Measurements from ENCODE around the gene CYP2J2. TPM values are rescaled to one million over a fixed set of nuclear protein-coding genes. Genes with fewer than 3 reads are reported as not detected.

CYP2J2 gene
- total and polyA plus RNA-seq, 2 experiments from 2014 or later = not detected

DNA sequence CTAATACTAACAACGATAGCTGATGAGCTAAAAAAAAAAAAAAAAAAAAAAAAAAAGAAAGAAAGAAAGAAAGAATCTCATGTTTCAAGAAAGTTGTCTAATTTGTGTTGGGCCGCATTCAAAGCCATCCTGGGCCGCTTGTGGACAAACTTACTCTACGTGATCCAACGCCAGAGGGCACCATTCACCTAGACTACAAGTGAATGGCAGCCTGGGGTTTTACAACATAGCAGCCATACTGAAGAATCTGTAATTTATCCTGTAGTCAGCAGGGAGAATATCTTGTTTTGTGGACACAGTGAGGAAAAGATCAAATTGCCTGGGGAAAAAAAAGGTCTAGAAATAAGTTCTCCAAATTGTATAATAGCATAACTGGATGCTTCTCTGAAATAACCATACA, 47.0 kb downstream of the CYP2J2 start:
- WGBS, 2 experiments (ENCODE audit: low coverage in 1 of 2, low lambda C conversion rate in 2 of 2, missing lambda C conversion rate in 2 of 2) = 40 to 45% methylated on average over 5 of the region's 5 CpGs
- peak; percentile 67 for DNase-seq
- Histone ChIP-seq H3K79me2 (ENCODE audit: insufficient read depth) (no peaks in the 10 kb centered on the region), H3K4me1 (ENCODE audit: insufficient read depth) (no peaks in the 10 kb centered on the region), H3K9ac (no peak overlapping the region), H3K4me2 (ENCODE audit: unreplicated experiment) (no peak overlapping the region), H3K9me3 (ENCODE audit: low read depth) (no peaks in the 10 kb centered on the region), H4K20me1 (ENCODE audit: insufficient read depth) (no peaks in the 10 kb centered on the region; the same call in 1 of the 2 replicates), H3K9me2 (ENCODE audit: insufficient read depth) (no peaks in the 10 kb centered on the region), H3K36me3 (ENCODE audit: low read depth) (no peaks in the 10 kb centered on the region), H2AFZ (no peak overlapping the region), H3K27ac (no peak overlapping the region), H3K4me3 (no peak overlapping the region), H3K27me3 (replicated peaks; ENCODE audit: insufficient read depth) (no peaks in the 10 kb centered on the region), H3F3A (ENCODE audit: insufficient read depth) (no peaks in the 10 kb centered on the region)
- in situ Hi-C loops (cut with MboI) = no loop called here
- TF ChIP-seq EZH2phosphoT487 (IDR thresholded peaks at IDR 0.05; ENCODE audit: insufficient read depth, low read depth) (no peak), EZH2 (IDR thresholded peaks at IDR 0.05; ENCODE audit: insufficient read depth, poor library complexity, severe bottlenecking) (no peak)

- Histone ChIP-seq H3K27me3 (replicated peaks; ENCODE audit: insufficient read depth) (no peaks in the 10 kb centered on the region), H3K4me3 (no peak overlapping the region), H4K20me1 (ENCODE audit: insufficient read depth) (no peaks in the 10 kb centered on the region; the same call in 1 of the 2 replicates), H3K9me2 (ENCODE audit: insufficient read depth) (no peaks in the 10 kb centered on the region), H2AFZ (no peak overlapping the region), H3K9me3 (ENCODE audit: low read depth) (no peaks in the 10 kb centered on the region), H3F3A (ENCODE audit: insufficient read depth) (no peaks in the 10 kb centered on the region), H3K4me2 (ENCODE audit: unreplicated experiment) (no peak overlapping the region), H3K36me3 (ENCODE audit: low read depth) (no peaks in the 10 kb centered on the region), H3K27ac (no peak overlapping the region), H3K4me1 (ENCODE audit: insufficient read depth) (no peaks in the 10 kb centered on the region), H3K9ac (no peak overlapping the region), H3K79me2 (ENCODE audit: insufficient read depth) (no peaks in the 10 kb centered on the region)
- TF ChIP-seq EZH2phosphoT487 (IDR thresholded peaks at IDR 0.05; ENCODE audit: insufficient read depth, low read depth) (no peak), EZH2 (IDR thresholded peaks at IDR 0.05; ENCODE audit: insufficient read depth, poor library complexity, severe bottlenecking) (no peak)
- in situ Hi-C loops (cut with MboI) = no loop called here
- no peak for DNase-seq
- 37 to 39% methylated on average over 3 of the region's 3 CpGs for whole genome bisulfite sequencing, 2 experiments (ENCODE audit: low coverage in 1 of 2, low lambda C conversion rate in 2 of 2, missing lambda C conversion rate in 2 of 2)
Observed at GRCh38 chr1:59878370-59878769, 48.2 kb downstream of the CYP2J2 start.

DNA sequence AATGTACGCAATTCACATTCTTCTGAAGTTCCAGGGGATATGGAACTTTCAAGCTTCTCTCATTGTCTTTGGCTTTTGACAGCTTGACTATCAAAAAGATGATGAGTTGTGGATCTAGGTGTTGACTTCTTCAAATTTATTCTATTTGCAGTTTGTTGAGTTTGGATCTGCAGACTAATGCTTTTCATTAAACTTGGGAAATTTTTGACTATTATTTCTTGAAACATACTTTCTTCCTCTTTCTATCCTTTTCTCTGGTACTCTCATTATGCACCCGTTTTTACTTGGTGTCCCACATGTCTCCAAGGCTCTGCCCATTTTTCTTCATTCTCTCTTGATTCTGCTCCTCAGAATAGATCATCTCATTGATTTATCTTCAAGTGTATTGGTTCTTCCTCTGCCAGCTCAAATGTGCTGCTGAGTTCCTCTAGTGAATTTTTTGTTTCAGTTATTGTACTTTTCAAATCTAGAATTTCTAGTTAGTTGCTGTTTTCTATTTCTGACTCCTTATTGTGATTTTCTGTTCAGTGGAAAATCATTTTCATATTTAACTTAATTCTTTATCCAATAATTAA, 49.4 kb downstream of the CYP2J2 start:
- in situ Hi-C loops (cut with MboI) = no loop called here
- TF ChIP-seq EZH2phosphoT487 (IDR thresholded peaks at IDR 0.05; ENCODE audit: insufficient read depth, low read depth) (no peak), EZH2 (IDR thresholded peaks at IDR 0.05; ENCODE audit: insufficient read depth, poor library complexity, severe bottlenecking) (no peak)
- Histone ChIP-seq H3K36me3 (ENCODE audit: low read depth) (no peaks in the 10 kb centered on the region), H3K4me3 (no peak overlapping the region), H3K79me2 (ENCODE audit: insufficient read depth) (no peaks in the 10 kb centered on the region), H3F3A (ENCODE audit: insufficient read depth) (no peaks in the 10 kb centered on the region), H3K4me2 (ENCODE audit: unreplicated experiment) (no peak overlapping the region), H3K9me2 (ENCODE audit: insufficient read depth) (no peaks in the 10 kb centered on the region), H3K27ac (no peak overlapping the region), H4K20me1 (ENCODE audit: insufficient read depth) (no peaks in the 10 kb centered on the region; the same call in 1 of the 2 replicates), H3K27me3 (replicated peaks; ENCODE audit: insufficient read depth) (no peaks in the 10 kb centered on the region), H3K4me1 (ENCODE audit: insufficient read depth) (no peaks in the 10 kb centered on the region), H3K9me3 (ENCODE audit: low read depth) (no peaks in the 10 kb centered on the region), H3K9ac (no peak overlapping the region), H2AFZ (no peak overlapping the region)
- 36 to 46% methylated on average over 2 of the region's 2 CpGs for WGBS, 2 experiments (ENCODE audit: low coverage in 1 of 2, low lambda C conversion rate in 2 of 2, missing lambda C conversion rate in 2 of 2)
- no peak for DNase-seq

DNA sequence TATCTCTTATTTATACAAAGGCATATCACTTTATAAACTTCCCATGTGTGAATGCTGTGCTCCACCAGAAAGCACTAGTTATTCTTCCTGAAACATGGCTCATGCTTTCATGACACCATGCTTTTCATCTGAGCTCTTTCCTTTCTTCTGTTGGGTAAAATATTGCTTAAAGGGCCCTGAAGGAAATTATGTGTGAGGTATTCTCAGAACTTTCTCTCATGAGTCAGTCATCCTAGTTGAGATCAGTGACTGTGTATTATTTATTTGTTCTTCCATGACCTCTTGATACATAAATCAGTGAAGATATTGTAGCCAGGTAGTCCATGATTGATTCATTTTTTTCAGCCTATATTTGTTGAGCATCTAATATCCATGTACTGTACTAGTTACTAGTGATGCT, 54.8 kb downstream of the CYP2J2 start:
- Histone ChIP-seq H3K4me2 (ENCODE audit: unreplicated experiment) (no peak overlapping the region), H3K9me3 (ENCODE audit: low read depth) (no peaks in the 10 kb centered on the region), H3K4me1 (ENCODE audit: insufficient read depth) (no peaks in the 10 kb centered on the region), H4K20me1 (ENCODE audit: insufficient read depth) (no peaks in the 10 kb centered on the region), H3K9me2 (ENCODE audit: insufficient read depth) (no peaks in the 10 kb centered on the region), H3K36me3 (ENCODE audit: low read depth) (no peaks in the 10 kb centered on the region), H3K27me3 (replicated peaks; ENCODE audit: insufficient read depth) (no peaks in the 10 kb centered on the region), H3K4me3 (no peak overlapping the region), H2AFZ (no peak overlapping the region), H3K9ac (no peak overlapping the region), H3K27ac (no peak overlapping the region), H3K79me2 (ENCODE audit: insufficient read depth) (no peaks in the 10 kb centered on the region), H3F3A (ENCODE audit: insufficient read depth) (no peaks in the 10 kb centered on the region)
- no peak for DNase-seq
- in situ Hi-C loops (cut with MboI) = no loop called here
- TF ChIP-seq EZH2 (IDR thresholded peaks at IDR 0.05; ENCODE audit: insufficient read depth, poor library complexity, severe bottlenecking) = no peak
- TF ChIP-seq EZH2phosphoT487 (IDR thresholded peaks at IDR 0.05; ENCODE audit: insufficient read depth, low read depth) = no peak

GRCh38 chr1:59866462-59866861, 60.1 kb downstream of the CYP2J2 start:
- Histone ChIP-seq H3F3A (ENCODE audit: insufficient read depth) (no peaks in the 10 kb centered on the region), H3K4me1 (ENCODE audit: insufficient read depth) (no peaks in the 10 kb centered on the region), H3K4me2 (ENCODE audit: unreplicated experiment) (no peak overlapping the region), H4K20me1 (ENCODE audit: insufficient read depth) (no peaks in the 10 kb centered on the region), H3K9me2 (ENCODE audit: insufficient read depth) (no peaks in the 10 kb centered on the region), H3K27me3 (replicated peaks; ENCODE audit: insufficient read depth) (no peaks in the 10 kb centered on the region), H3K9me3 (ENCODE audit: low read depth) (no peaks in the 10 kb centered on the region), H3K27ac (no peak overlapping the region), H2AFZ (no peak overlapping the region), H3K9ac (no peak overlapping the region), H3K36me3 (ENCODE audit: low read depth) (no peaks in the 10 kb centered on the region), H3K79me2 (ENCODE audit: insufficient read depth) (no peaks in the 10 kb centered on the region), H3K4me3 (no peak overlapping the region)
- in situ Hi-C loops (cut with MboI) = no loop called here
- WGBS, 2 experiments (ENCODE audit: low coverage in 1 of 2, low lambda C conversion rate in 2 of 2, missing lambda C conversion rate in 2 of 2) = 53 to 64% methylated on average over 2 of the region's 2 CpGs
- TF ChIP-seq EZH2 (IDR thresholded peaks at IDR 0.05; ENCODE audit: insufficient read depth, poor library complexity, severe bottlenecking) (no peak), EZH2phosphoT487 (IDR thresholded peaks at IDR 0.05; ENCODE audit: insufficient read depth, low read depth) (no peak)
- no peak for DNase-seq

Data from GM23248 (cell line).